ENCODE results near the gene MYF5. TPM values are rescaled to one million over a fixed set of nuclear protein-coding genes. Genes with fewer than 3 reads are reported as not detected.

Gene MYF5
- polyA plus RNA-seq, 1 of the 3 experiments (the other 2 are of a cell fraction) = not detected

- Histone ChIP-seq H4K20me1 (ENCODE audit: insufficient read depth) (no peaks in the 10 kb centered on the region), H3K9me3 (no peaks in the 10 kb centered on the region), H3K9ac (no peak overlapping the region), H3K27ac (ENCODE audit: low read depth in 2 of 2, low read length in 1 of 2) (no peak overlapping the region), H3K4me1 (ENCODE audit: control insufficient read depth in 1 of 2, insufficient read depth in 2 of 2, low read depth in 1 of 2, low read length in 1 of 2) (no peaks in the 10 kb centered on the region), H3F3A (replicated peaks; ENCODE audit: insufficient read depth) (no peaks in the 10 kb centered on the region), H3K4me2 (no peak overlapping the region), H3K9me2 (no peaks in the 10 kb centered on the region), H3K4me3 (ENCODE audit: low read depth in 2 of 2, low read length in 1 of 2) (no peak overlapping the region), H3K27me3 (ENCODE audit: insufficient read depth) (no peaks in the 10 kb centered on the region; the same call in none of the 2 replicates), H2AFZ (ENCODE audit: low read depth) (no peak overlapping the region), H3K36me3 (replicated peaks in 1 of 2; ENCODE audit: control insufficient read depth in 1 of 2, insufficient read depth in 2 of 2, low read length in 1 of 2) (no peaks in the 10 kb centered on the region), H3K79me2 (ENCODE audit: insufficient read depth) (no peaks in the 10 kb centered on the region)
- no peak for DNase-seq
- WGBS (ENCODE audit: low lambda C conversion rate) = 11% methylated on average over 1 of the region's 1 CpG
- ChIA-PET POLR2A (no interaction called here), CTCF (no interaction called here)
- TF ChIP-seq POLR2AphosphoS5 (IDR thresholded peaks at IDR 0.05; ENCODE audit: low read depth, low read length) (no peak), RCOR1 (IDR thresholded peaks at IDR 0.05; ENCODE audit: low read length) (no peak), RXRA (IDR thresholded peaks at IDR 0.05; ENCODE audit: borderline replicate concordance, low read depth) (no peak), USF1 (IDR thresholded peaks at IDR 0.05; ENCODE audit: borderline replicate concordance, low read depth) (no peak)
Observed at GRCh38 chr12:80692114-80692513, 24.6 kb upstream of the MYF5 start.

- H3K27ac ChIP-seq (ENCODE audit: low read depth in 2 of 2, low read length in 1 of 2) = no peak overlapping the region
- CTCF ChIA-PET = no interaction called here
- no peaks in the 10 kb centered on the region for H3K79me2 ChIP-seq (ENCODE audit: insufficient read depth)
- H3K9ac ChIP-seq = no peak overlapping the region
- H3K4me3 ChIP-seq (ENCODE audit: low read depth in 2 of 2, low read length in 1 of 2) = no peak overlapping the region
- H3F3A ChIP-seq (replicated peaks; ENCODE audit: insufficient read depth) = no peaks in the 10 kb centered on the region
- H3K9me3 ChIP-seq = no peaks in the 10 kb centered on the region
- 6% methylated on average over 2 of the region's 2 CpGs for WGBS (ENCODE audit: low lambda C conversion rate)
- H3K9me2 ChIP-seq = no peaks in the 10 kb centered on the region; the same call in 1 of the 2 replicates
- TF ChIP-seq RAD21 (IDR thresholded peaks at IDR 0.05; ENCODE audit: low read length) (no peak), TCF12 (IDR thresholded peaks at IDR 0.05) (no peak), FOSL2 (IDR thresholded peaks at IDR 0.05; ENCODE audit: borderline replicate concordance, low read depth) (no peak)
- H3K27me3 ChIP-seq (ENCODE audit: insufficient read depth) = peaks cover 7% of the 10 kb centered on the region; the same call in 1 of the 2 replicates
- POLR2A ChIA-PET = no interaction called here
- H3K4me2 ChIP-seq = no peak overlapping the region
- H4K20me1 ChIP-seq (ENCODE audit: insufficient read depth) = no peaks in the 10 kb centered on the region
- H2AFZ ChIP-seq (ENCODE audit: low read depth) = no peak overlapping the region
- DNase-seq = no peak
- no peaks in the 10 kb centered on the region for H3K36me3 ChIP-seq (replicated peaks in 1 of 2; ENCODE audit: control insufficient read depth in 1 of 2, insufficient read depth in 2 of 2, low read length in 1 of 2)
- no peaks in the 10 kb centered on the region for H3K4me1 ChIP-seq (ENCODE audit: control insufficient read depth in 1 of 2, insufficient read depth in 2 of 2, low read depth in 1 of 2, low read length in 1 of 2)
Observed at GRCh38 chr12:80697270-80697887, 19.3 kb upstream of the MYF5 start.

DNA sequence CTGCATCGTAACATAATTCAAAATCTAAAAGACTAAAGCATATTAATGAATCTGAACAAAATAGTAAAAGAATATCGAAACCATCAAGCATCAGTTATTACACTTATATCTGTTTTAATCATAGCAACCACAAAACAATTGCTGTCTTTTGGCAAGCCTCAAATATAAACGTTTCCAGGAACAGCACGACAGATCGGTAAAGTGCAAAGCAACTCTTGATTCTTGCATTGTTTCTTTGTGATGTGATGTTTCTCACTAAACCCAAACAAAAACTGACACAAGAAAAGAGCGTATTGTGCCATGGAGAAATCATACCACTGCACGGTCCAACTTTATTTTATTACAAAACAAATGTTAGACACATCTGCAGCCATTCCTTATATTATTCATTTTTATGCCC, 18.5 kb upstream of the MYF5 start:
- Histone ChIP-seq H3K4me2 (no peak overlapping the region), H3K36me3 (replicated peaks in 1 of 2; ENCODE audit: control insufficient read depth in 1 of 2, insufficient read depth in 2 of 2, low read length in 1 of 2) (no peaks in the 10 kb centered on the region), H3K9me3 (no peaks in the 10 kb centered on the region), H3K9ac (no peak overlapping the region), H3K27ac (ENCODE audit: low read depth in 2 of 2, low read length in 1 of 2) (no peak overlapping the region), H3K79me2 (ENCODE audit: insufficient read depth) (no peaks in the 10 kb centered on the region), H3K27me3 (ENCODE audit: insufficient read depth) (peaks cover 16% of the 10 kb centered on the region; the same call in 1 of the 2 replicates), H4K20me1 (ENCODE audit: insufficient read depth) (no peaks in the 10 kb centered on the region), H3F3A (replicated peaks; ENCODE audit: insufficient read depth) (no peaks in the 10 kb centered on the region), H3K9me2 (no peaks in the 10 kb centered on the region; the same call in 1 of the 2 replicates), H2AFZ (ENCODE audit: low read depth) (no peak overlapping the region), H3K4me3 (ENCODE audit: low read depth in 2 of 2, low read length in 1 of 2) (no peak overlapping the region), H3K4me1 (ENCODE audit: control insufficient read depth in 1 of 2, insufficient read depth in 2 of 2, low read depth in 1 of 2, low read length in 1 of 2) (0 out of 4 replicates have a peak, but pooled peaks cover 0 to 2% of the 10 kb centered on the region in 2 experiments)
- WGBS (ENCODE audit: low lambda C conversion rate) = 8% methylated on average over 7 of the region's 7 CpGs
- DNase-seq = no peak
- ChIA-PET POLR2A (no interaction called here), CTCF (interaction anchor here (2.0 kb wide), 1 partner anchor 12 kb away, joined by 8 read pairs; no protein-coding TSS in a partner anchor)
- TF ChIP-seq TCF12 (IDR thresholded peaks at IDR 0.05) (no peak), EZH2phosphoT487 (IDR thresholded peaks at IDR 0.05; ENCODE audit: borderline replicate concordance, low read depth) (no peak), RFX5 (IDR thresholded peaks at IDR 0.05; ENCODE audit: low read length) (no peak), FOXM1 (IDR thresholded peaks at IDR 0.05; ENCODE audit: low read depth) (no peak), SIN3A (IDR thresholded peaks at IDR 0.05; ENCODE audit: borderline replicate concordance, low read depth, low read length) (no peak), RXRA (IDR thresholded peaks at IDR 0.05; ENCODE audit: borderline replicate concordance, low read depth) (no peak), ELF1 (IDR thresholded peaks at IDR 0.05) (no peak)
- TF ChIP-seq, protein P1, sequence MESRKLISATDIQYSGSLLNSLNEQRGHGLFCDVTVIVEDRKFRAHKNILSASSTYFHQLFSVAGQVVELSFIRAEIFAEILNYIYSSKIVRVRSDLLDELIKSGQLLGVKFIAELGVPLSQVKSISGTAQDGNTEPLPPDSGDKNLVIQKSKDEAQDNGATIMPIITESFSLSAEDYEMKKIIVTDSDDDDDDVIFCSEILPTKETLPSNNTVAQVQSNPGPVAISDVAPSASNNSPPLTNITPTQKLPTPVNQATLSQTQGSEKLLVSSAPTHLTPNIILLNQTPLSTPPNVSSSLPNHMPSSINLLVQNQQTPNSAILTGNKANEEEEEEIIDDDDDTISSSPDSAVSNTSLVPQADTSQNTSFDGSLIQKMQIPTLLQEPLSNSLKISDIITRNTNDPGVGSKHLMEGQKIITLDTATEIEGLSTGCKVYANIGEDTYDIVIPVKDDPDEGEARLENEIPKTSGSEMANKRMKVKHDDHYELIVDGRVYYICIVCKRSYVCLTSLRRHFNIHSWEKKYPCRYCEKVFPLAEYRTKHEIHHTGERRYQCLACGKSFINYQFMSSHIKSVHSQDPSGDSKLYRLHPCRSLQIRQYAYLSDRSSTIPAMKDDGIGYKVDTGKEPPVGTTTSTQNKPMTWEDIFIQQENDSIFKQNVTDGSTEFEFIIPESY (IDR thresholded peaks at IDR 0.05; ENCODE audit: borderline replicate concordance, low read depth) = no peak
- TF ChIP-seq, protein P2, sequence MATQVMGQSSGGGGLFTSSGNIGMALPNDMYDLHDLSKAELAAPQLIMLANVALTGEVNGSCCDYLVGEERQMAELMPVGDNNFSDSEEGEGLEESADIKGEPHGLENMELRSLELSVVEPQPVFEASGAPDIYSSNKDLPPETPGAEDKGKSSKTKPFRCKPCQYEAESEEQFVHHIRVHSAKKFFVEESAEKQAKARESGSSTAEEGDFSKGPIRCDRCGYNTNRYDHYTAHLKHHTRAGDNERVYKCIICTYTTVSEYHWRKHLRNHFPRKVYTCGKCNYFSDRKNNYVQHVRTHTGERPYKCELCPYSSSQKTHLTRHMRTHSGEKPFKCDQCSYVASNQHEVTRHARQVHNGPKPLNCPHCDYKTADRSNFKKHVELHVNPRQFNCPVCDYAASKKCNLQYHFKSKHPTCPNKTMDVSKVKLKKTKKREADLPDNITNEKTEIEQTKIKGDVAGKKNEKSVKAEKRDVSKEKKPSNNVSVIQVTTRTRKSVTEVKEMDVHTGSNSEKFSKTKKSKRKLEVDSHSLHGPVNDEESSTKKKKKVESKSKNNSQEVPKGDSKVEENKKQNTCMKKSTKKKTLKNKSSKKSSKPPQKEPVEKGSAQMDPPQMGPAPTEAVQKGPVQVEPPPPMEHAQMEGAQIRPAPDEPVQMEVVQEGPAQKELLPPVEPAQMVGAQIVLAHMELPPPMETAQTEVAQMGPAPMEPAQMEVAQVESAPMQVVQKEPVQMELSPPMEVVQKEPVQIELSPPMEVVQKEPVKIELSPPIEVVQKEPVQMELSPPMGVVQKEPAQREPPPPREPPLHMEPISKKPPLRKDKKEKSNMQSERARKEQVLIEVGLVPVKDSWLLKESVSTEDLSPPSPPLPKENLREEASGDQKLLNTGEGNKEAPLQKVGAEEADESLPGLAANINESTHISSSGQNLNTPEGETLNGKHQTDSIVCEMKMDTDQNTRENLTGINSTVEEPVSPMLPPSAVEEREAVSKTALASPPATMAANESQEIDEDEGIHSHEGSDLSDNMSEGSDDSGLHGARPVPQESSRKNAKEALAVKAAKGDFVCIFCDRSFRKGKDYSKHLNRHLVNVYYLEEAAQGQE (IDR thresholded peaks at IDR 0.05; ENCODE audit: low read depth, low read length) = no peak
